IPS-15b (cell line): ENCODE data around the gene ANKRD33B.
"Not testable (repeated sequence)": the region's sequence is repeated elsewhere in the genome, so short reads cannot be mapped to it uniquely, and the experiment has no call there.

Source experiments
- H3K27me3 ChIP-seq: one replicate; pipeline ENCODE4 v1.6.1; 2013; ENCODE audit warnings: low read length; ENCODE audit not compliant: control insufficient read depth, insufficient read depth
- H3K36me3 ChIP-seq: one replicate; pipeline ENCODE4 v1.6.1; 2013; ENCODE audit warnings: low read length; ENCODE audit not compliant: control insufficient read depth, insufficient read depth
- H3K4me1 ChIP-seq: one replicate; pipeline ENCODE4 v1.6.1; 2013; ENCODE audit warnings: mild to moderate bottlenecking, low read length; ENCODE audit not compliant: control insufficient read depth, insufficient read depth
- H3K4me3 ChIP-seq: one replicate; pipeline ENCODE4 v1.5.1; 2013; ENCODE audit warnings: low read depth, low read length
- H3K9ac ChIP-seq: one replicate; pipeline ENCODE4 v1.6.1; 2013; ENCODE audit warnings: low read depth, mild to moderate bottlenecking, low read length
- H3K9me3 ChIP-seq: one replicate; pipeline ENCODE4 v1.6.1; 2013; ENCODE audit warnings: mild to moderate bottlenecking, low read length; ENCODE audit not compliant: control insufficient read depth, insufficient read depth

The ANKRD33B gene

DNA sequence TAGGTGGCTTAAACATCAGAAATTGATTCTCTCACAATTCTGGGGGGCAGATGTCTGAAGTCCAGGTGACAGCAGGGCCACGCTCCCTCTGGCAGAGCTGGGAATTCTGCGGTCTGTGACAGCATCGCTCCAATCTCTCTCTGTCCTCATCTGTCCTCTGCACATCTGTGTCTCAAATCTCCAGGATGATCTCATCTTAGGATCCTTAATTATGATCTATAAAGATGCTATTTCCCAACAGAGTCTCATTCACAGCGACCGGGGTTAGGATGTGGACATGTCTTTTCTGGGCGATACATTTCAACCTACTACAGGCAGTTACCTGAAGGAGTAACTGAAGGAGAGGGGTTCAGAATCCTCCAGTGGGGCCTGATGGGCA is 31.4 kb downstream of the ANKRD33B start:
- H3K4me1 ChIP-seq, result no peaks in the 10 kb centered on the region
- no peak overlapping the region for H3K9ac ChIP-seq
- H3K9me3 ChIP-seq, result no peaks in the 10 kb centered on the region
- H3K36me3 ChIP-seq, result no peaks in the 10 kb centered on the region
- no peaks in the 10 kb centered on the region for H3K27me3 ChIP-seq
- H3K4me3 ChIP-seq, result no peak overlapping the region

DNA sequence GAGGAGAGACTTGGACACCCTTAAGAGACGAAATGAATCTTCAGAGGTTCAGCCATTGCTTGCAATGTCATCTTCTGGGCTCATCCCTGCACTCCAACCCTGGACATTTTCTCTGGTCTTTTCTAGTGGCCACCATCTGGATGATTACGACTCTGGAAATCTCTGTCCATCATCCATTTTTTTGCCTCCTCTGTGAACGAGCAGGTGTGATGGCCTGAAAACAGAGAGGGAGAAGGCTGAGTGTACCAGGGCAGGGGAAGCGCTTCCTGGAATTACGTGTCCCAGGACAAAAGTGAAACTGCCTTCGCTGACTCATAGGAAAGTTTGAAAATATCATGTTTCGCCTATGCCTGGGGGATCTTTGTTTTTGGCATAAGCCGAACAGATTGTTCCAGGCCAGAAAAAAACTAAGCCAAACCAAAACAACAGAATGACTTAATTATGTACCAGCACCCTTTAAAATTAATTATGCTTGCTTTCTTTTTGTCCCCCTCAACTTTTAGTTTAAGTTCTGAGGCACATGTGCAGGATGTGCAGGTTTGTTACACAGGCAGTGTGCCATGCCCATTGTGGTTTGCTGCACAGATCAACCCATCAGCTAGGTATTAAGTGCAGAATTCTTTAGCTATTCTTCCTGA is 31.9 kb downstream of the ANKRD33B start:
- Histone ChIP-seq H3K9ac (no peak overlapping the region), H3K27me3 (no peaks in the 10 kb centered on the region), H3K36me3 (no peaks in the 10 kb centered on the region), H3K9me3 (no peaks in the 10 kb centered on the region), H3K4me3 (no peak overlapping the region), H3K4me1 (no peaks in the 10 kb centered on the region)

DNA sequence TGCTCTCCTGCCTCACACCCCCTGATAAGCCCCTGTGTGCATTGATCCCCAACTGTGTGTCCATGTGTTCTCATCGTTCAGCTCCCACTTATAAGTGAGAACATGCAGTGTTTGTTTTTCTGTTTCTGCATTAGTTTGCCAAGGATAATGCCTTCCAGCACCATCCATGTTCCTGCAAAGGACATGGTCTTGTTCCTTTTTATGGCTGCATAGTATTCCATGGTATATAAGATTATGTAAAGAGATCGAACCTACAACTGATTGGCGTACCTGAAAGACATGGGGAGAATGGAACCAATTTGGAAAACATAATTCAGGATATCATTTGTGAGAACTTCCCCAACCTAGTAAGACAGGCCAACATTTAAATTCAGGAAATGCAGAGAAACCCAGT is 32.4 kb downstream of the ANKRD33B start:
- no peaks in the 10 kb centered on the region for H3K36me3 ChIP-seq
- no peaks in the 10 kb centered on the region for H3K27me3 ChIP-seq
- no peak overlapping the region for H3K4me3 ChIP-seq
- no peak overlapping the region for H3K9ac ChIP-seq
- no peaks in the 10 kb centered on the region for H3K9me3 ChIP-seq
- no peaks in the 10 kb centered on the region for H3K4me1 ChIP-seq

DNA sequence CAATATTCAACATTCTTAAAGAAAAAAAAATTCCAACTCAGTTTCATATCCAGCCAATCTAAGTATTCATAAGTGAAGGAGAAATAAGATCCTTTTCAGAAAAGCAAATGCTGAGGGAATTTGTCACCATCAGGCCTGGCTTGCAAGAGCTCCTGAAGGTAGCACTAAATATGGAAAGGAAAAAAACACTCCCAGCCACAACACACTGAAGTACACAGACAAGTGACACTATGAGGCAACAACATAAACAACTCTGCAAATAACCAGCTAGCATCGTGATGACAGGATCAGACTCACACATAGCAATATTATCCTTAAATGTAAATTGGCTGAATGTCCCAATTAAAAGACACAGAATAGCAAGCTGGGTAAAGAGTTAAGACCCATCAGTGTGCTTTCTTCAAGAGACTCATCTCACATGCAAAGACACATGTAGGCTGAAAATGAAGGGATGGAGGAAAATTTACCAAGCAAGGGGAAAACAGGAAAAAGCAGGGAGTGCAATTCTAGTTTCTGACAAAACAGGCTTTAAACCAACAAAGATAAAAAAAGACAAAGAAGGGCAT is 33.1 kb downstream of the ANKRD33B start:
- H3K9me3 ChIP-seq, result no peaks in the 10 kb centered on the region
- H3K27me3 ChIP-seq, result no peaks in the 10 kb centered on the region
- no peak overlapping the region for H3K9ac ChIP-seq
- H3K4me3 ChIP-seq, result no peak overlapping the region
- H3K4me1 ChIP-seq, result no peaks in the 10 kb centered on the region
- H3K36me3 ChIP-seq, result no peaks in the 10 kb centered on the region

DNA sequence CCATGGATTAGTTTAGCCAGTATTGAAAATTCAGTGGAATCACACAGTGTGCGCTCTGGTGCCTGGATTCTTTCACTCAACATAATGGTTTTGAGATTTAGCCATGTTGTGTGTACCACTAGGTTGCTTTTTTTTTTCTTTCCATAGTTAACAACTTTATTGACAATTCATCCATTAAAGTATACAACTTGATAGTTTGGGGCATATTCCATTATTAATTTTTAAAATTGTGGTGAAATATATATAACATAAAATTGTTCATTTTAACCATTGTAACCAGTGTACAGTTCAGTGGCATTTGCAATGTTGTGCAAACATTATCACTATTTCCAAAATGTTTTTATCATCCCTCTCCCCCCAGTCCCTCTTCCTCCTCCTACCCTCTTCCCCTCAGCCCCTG is 35.2 kb downstream of the ANKRD33B start:
- H3K4me3 ChIP-seq, result no peak overlapping the region
- no peaks in the 10 kb centered on the region for H3K4me1 ChIP-seq
- no peaks in the 10 kb centered on the region for H3K36me3 ChIP-seq
- H3K27me3 ChIP-seq, result no peaks in the 10 kb centered on the region
- H3K9me3 ChIP-seq, result no peaks in the 10 kb centered on the region
- H3K9ac ChIP-seq, result no peak overlapping the region

DNA sequence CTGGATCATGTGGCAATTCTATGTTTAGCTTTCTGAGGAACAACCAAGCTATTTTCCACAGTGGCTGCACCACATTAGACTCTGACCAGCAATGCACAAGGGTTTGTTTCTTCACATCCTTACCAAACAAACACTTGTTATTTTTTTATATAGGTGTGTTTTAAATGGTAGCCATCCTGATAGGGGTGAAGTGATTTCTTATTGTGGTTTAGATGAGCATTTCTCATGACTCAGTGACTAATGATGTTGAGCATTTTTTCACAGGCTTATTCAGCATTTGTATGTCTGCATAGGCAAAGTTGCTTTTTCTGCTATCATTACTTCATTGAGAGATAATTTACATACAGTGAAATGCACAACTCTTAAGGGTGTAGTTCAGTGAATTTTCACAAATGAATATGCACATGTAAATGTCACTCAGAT is 36.0 kb downstream of the ANKRD33B start:
- Histone ChIP-seq H3K27me3 (no peaks in the 10 kb centered on the region), H3K4me1 (no peaks in the 10 kb centered on the region), H3K4me3 (no peak overlapping the region), H3K36me3 (no peaks in the 10 kb centered on the region), H3K9me3 (no peaks in the 10 kb centered on the region), H3K9ac (no peak overlapping the region)

DNA sequence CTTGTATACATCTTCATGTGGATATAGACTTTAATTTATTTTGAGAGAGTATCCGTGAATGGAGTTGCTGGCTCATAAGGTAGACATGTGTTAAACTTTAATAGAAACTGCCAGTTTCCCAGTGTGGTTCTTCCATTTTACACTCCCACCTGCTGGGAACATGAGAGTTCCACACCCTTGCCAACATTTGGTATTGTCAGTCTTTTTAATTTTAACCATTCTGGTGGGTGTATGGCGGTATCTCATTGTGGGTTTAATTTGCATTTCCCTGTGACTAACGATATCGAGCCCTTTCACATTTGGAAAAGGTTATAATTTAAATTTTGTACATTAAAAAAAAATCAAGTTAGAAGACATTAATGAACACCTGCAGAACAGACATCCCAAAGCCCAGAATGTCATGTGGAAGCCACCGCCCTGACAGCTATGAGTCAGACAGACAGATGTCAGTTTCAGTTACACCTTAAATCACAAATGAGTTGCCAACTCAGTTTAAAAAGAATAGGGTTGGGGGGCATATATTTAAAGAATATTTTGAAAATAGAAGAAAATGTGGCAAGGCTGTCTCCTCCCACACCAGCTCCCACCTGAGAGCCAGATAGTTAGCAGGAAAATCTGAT is 36.9 kb downstream of the ANKRD33B start:
- no peaks in the 10 kb centered on the region for H3K27me3 ChIP-seq

DNA sequence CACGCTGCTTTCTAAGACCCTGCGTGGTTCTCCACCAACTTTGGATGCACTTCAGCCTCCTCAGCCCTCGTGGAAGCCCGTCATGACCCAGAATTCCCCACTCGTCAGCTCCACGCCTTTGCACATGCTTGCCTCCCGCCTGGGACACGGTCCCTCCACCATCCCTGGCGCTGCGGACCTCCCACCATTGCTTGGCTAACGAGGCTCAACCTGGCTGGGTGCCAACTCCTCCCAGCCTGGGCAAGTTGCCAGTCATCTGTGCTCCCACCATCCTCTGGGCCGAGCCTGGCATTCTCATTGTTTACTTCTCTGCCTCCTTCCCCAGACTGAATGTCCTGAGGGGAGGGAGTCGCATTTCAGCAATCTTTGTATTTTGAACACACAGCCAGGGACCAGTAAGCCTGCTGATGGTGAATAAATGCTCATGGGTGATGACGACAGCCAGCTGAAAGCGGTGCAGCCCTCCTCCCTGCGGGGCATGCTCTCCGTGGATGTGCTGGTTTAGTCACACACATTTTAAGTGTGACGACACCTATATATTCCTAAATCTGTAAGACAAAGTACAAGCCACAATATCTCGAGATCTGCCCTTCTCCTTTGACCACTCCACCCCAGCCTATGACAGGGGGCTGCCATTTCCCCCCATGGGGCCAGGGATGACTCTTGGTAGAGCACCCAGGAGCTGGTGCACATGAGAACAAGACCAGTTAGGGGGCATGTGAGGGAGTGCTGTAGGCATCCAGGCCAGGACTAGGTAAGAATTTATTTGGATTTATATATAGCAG is 37.6 kb downstream of the ANKRD33B start:
- no peaks in the 10 kb centered on the region for H3K27me3 ChIP-seq
- H3K9me3 ChIP-seq, result no peaks in the 10 kb centered on the region
- H3K4me1 ChIP-seq, result no peaks in the 10 kb centered on the region
- H3K36me3 ChIP-seq, result no peaks in the 10 kb centered on the region
- H3K4me3 ChIP-seq, result no peak overlapping the region
- no peak overlapping the region for H3K9ac ChIP-seq

More for the DNA sequence above, 36.9 kb downstream of the ANKRD33B start:
- no peaks in the 10 kb centered on the region for H3K9me3 ChIP-seq
- no peak overlapping the region for H3K9ac ChIP-seq
- no peak overlapping the region for H3K4me3 ChIP-seq
- no peaks in the 10 kb centered on the region for H3K4me1 ChIP-seq
- no peaks in the 10 kb centered on the region for H3K36me3 ChIP-seq

DNA sequence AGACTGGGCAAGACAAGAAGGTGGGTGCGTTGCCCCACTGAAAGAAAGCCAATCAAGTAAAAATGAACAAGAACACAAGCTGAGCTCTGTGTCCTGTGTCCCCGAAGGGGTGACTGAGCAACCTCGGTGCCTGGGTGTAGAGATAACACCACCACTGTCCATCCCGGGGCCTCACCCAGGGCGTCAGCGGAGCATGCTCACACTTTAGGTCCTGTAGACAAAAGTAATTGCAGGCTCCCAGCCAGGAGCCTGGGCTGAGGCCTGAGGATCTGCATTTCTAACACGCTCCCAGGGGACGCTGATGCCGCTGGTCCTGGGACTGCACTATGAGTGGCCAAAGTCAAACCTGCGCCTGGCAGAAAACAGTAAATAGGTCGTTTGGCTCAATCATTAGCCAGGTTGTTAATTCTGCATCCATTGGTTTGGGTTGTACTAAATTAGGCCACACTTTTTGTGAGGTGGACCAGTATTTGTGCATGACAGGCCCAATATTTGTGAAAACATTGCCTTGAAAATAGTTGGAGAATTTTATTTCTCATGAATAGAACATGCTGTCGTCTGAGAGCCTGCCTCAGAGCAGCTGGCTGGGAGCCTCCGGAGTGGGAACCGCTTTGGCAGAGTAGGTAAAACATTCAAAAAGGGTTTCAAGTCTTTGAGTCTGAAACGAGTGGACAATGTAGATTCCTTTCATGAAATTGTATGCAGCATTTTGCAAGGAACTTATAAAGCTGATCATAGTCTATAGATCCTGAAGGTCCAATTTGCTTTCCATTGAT is 38.3 kb downstream of the ANKRD33B start:
- no peak overlapping the region for H3K4me3 ChIP-seq
- H3K9ac ChIP-seq, result no peak overlapping the region

DNA sequence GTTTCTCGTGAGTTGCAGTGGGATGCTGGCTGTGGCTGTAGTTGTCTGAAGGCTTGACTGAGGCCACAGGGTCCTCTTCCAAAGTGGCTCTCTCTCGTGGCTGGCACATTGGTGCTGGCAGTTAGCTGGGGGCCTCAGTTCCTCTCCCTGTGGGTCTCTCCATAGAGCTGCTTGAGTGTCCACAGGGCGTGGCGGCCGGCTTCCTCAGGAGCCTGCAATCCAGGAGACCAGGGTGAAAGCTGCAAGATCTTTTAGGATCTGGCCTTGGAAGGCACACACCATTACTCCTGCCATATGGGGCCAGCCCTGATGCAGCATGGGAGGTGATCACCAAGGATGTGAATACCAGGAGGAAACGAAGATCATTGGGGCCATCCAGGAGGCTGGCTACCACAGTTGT is 41.1 kb downstream of the ANKRD33B start:
- no peaks in the 10 kb centered on the region for H3K36me3 ChIP-seq
- H3K27me3 ChIP-seq, result no peaks in the 10 kb centered on the region
- peaks cover 11% of the 10 kb centered on the region for H3K4me1 ChIP-seq
- no peak overlapping the region for H3K9ac ChIP-seq
- H3K4me3 ChIP-seq, result no peak overlapping the region
- no peaks in the 10 kb centered on the region for H3K9me3 ChIP-seq

More for the DNA sequence above, 38.3 kb downstream of the ANKRD33B start:
- Histone ChIP-seq H3K36me3 (no peaks in the 10 kb centered on the region), H3K4me1 (peaks cover 4% of the 10 kb centered on the region), H3K27me3 (no peaks in the 10 kb centered on the region), H3K9me3 (no peaks in the 10 kb centered on the region)

DNA sequence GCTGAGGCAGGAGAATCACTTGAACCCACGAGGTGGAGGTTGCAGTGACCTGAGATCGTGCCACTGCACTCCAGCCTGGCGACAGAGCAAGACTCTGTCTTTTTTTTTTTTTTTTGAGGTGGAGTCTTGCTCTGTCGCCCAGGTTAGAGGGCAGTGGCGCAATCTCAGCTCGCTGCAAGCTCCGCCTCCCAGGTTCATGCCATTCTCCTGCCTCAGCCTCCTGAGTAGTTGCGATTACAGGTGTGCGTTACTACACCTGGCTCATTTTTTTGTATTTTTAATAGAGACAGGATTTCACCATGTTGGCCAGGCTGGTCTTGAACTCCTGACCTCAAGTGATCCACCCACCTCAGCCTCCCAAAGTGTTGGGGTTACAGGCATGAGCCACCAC is 42.8 kb downstream of the ANKRD33B start:
- not testable (repeated sequence) for H3K9me3 ChIP-seq, H3K9ac ChIP-seq, H3K4me3 ChIP-seq, H3K36me3 ChIP-seq, H3K27me3 ChIP-seq
- H3K4me1 ChIP-seq, result peaks cover 12% of the 10 kb centered on the region
